Neuron (in vitro differentiated cells): ENCODE data around the gene MTHFS.
"Not testable (repeated sequence)": the region's sequence is repeated elsewhere in the genome, so short reads cannot be mapped to it uniquely, and the experiment has no call there.

Experiments used
- H2AFZ ChIP-seq: one replicate; pipeline ENCODE4 v1.6.1; 2013; ENCODE audit warnings: low read depth, mild to moderate bottlenecking, inconsistent platforms, low read length, moderate library complexity
- H3K27me3 ChIP-seq: one replicate; pipeline ENCODE4 v1.6.1; 2013; ENCODE audit warnings: low read length; ENCODE audit not compliant: insufficient read depth
- H3K36me3 ChIP-seq: one replicate; pipeline ENCODE4 v1.6.1; 2013; ENCODE audit warnings: low read length; ENCODE audit not compliant: insufficient read depth
- H3K4me1 ChIP-seq: one replicate; pipeline ENCODE4 v1.6.1; 2013; ENCODE audit warnings: low read length; ENCODE audit not compliant: insufficient read depth
- H3K4me3 ChIP-seq: 2 replicates; pipeline ENCODE4 v1.5.1; 2013; ENCODE audit warnings: mild to moderate bottlenecking, low read length, moderate library complexity
- H3K9me3 ChIP-seq: one replicate; pipeline ENCODE4 v1.6.1; 2013; ENCODE audit warnings: low read length

MTHFS gene

DNA sequence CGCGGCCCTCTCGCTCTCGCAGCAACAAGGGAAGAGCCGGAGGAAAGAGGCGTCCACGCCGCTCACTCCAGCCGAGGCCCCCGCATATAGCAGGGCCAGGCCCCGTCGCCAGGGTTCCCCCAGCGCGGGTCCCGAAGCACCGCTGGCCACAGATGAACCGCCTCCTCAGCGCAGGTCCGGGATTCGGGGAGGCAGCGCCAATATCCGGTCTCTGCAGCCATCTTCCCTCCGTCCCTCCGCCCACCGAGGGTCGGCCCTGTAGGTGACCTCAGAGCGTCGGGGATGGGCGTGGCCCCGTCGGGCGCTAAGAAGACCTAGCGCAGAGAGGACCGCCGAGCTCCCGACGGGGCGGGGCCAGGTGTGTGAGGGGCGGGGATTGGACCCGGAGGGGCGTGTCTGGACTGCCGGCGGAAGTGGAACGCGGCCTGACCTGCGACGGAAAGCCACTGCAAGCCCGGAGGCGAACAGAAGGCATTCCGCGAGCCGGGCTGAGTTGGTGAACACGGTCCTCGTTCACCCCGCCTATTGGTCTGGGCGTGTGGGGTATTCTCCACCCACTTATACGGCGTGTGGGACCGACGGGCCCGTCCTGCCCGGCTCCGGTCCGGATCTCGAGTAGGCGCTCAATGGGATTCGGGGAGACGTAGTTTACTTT lies 26.8 kb upstream of the MTHFS start:
- H2AFZ ChIP-seq, result peak overlapping the region; percentile 99
- H3K9me3 ChIP-seq, result peaks cover 21% of the 10 kb centered on the region
- peaks cover 7% of the 10 kb centered on the region for H3K4me1 ChIP-seq
- no peaks in the 10 kb centered on the region for H3K27me3 ChIP-seq
- H3K36me3 ChIP-seq, result peaks cover 10% of the 10 kb centered on the region
- peak overlapping the region; percentile 99 for H3K4me3 ChIP-seq

DNA sequence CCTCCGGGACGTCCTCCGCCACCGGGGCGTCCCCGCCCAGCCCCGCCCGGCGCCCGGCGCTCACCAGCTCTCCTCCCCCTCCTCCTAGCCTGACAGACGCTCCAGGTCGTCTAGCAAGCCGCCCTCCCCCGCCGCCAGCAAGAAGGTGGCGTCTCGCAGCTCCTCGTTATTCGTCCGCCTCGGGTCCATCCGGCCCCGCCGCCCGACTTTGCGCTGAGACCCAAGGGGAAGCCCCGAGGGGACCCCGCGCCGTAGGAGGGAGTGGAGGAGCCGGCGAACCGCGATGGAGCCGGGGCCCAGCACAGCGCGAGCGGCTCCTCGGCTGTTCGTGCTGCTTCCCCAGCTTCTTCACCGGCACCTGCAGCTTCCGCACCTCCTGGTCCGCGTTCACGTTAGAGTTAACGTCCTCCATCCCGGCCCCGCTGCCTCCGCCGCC lies 26.3 kb upstream of the MTHFS start:
- peak overlapping the region; percentile 99 for H2AFZ ChIP-seq

DNA sequence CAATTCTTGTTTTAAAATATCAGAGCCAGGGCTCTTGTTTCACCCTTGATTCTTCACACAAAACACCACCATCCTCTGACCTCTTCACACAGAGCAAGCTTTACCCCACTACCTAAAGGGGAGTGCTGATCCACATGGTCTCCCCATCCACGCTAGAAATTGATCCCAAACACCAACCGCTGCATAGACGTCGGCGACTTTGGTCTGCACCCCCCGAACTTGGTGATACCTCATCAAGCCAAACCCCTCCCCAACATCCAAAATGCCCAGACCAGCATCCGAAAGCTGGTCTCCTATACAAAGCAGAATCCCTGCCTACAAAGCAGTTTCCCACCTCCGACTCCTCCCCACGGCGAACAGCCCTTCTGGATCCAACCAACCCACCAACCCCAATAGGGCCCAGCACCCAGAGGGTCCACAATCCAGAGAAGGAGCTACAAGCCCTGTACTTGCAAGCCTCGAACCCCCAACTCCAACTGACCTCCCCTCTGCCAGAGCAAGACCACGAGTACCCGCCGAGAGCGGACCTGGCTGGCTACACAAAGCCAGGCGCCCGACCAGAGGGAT lies 25.8 kb upstream of the MTHFS start:
- H3K4me3 ChIP-seq, result peak overlapping the region; percentile 99

More for the DNA sequence above, 26.3 kb upstream of the MTHFS start:
- Histone ChIP-seq H3K4me3 (peak overlapping the region; percentile 99), H3K9me3 (peaks cover 21% of the 10 kb centered on the region), H3K27me3 (no peaks in the 10 kb centered on the region), H3K36me3 (peaks cover 10% of the 10 kb centered on the region), H3K4me1 (peaks cover 7% of the 10 kb centered on the region)

DNA sequence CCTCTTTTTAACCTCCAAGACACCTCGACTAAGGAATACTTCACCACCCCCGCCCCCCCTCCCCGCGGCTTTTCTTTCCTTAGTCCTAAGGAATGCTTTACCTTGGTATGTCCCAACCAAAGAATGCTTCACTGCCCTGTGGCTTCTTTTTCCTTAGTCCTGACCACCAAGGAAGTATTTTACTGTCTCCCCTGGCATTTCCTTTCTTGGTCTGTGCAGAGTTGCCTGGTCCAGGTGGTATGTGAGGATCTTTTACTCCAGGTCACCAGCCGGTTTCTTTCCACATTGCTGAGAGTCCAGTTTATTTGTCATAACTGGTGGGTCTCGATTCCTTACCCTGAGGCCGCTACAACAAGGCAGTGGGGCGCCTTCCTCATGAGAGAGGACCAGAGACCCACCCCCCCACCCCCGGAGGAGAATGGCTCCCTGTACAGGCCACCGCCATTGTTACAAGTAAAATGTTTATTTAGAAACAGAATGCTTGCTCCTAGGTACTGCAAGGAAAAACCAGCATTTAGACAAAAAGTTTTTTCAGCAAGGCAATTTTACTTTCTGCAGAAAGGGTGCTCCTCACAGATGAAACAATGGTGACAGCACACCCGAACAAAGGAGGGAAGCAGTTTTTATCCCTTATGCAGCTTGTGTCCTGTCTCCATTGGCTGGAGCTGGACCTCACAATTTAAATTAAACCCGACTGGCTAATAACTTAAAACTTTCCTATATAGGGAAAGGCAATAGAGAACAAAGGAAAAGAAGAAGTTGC lies 23.1 kb upstream of the MTHFS start:
- Histone ChIP-seq H3K4me3 (no peak overlapping the region), H3K4me1 (peaks cover 7% of the 10 kb centered on the region), H3K36me3 (peaks cover 13% of the 10 kb centered on the region), H3K9me3 (peaks cover 35% of the 10 kb centered on the region), H3K27me3 (no peaks in the 10 kb centered on the region), H2AFZ (no peak overlapping the region)

More for the DNA sequence above, 25.8 kb upstream of the MTHFS start:
- Histone ChIP-seq H2AFZ (peak overlapping the region; percentile 99), H3K36me3 (peaks cover 10% of the 10 kb centered on the region), H3K9me3 (peaks cover 25% of the 10 kb centered on the region), H3K4me1 (peaks cover 7% of the 10 kb centered on the region), H3K27me3 (no peaks in the 10 kb centered on the region)

DNA sequence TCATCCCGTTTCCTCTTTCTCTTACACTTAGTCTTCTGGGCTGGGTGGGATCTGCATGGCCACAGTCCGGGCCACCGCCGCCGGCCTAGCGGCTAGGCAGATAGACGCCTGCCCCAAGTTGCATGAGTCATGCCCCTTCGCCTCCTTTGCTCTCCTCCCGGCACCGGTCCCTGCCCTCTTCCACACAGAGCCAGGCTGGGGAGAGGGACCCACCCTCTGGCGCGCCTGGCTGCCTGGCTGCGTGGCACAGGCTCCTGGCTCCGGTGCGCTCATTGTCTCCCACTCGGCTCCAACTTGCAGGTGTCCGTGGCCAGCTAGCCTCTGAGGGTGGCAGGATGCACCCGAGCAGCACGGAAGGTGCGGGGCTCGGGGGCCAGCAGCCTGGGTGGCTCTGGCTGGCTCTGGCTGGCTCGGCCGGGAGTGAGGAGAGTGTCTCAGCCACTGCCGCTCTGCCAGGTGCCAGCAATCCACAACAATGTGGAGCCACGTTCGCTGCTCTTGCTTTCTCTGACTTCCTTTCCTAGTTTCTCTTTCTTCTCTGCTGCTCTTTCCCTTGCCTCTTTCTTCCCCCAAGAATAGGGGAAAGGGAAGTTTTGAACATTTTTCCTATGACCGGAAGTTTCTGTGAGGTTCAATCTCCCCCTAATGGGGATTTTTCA lies 22.4 kb upstream of the MTHFS start:
- H3K9me3 ChIP-seq, result peaks cover 35% of the 10 kb centered on the region
- H3K4me3 ChIP-seq, result no peak overlapping the region
- H3K4me1 ChIP-seq, result peaks cover 7% of the 10 kb centered on the region
- no peaks in the 10 kb centered on the region for H3K27me3 ChIP-seq
- no peak overlapping the region for H2AFZ ChIP-seq
- H3K36me3 ChIP-seq, result peaks cover 13% of the 10 kb centered on the region

DNA sequence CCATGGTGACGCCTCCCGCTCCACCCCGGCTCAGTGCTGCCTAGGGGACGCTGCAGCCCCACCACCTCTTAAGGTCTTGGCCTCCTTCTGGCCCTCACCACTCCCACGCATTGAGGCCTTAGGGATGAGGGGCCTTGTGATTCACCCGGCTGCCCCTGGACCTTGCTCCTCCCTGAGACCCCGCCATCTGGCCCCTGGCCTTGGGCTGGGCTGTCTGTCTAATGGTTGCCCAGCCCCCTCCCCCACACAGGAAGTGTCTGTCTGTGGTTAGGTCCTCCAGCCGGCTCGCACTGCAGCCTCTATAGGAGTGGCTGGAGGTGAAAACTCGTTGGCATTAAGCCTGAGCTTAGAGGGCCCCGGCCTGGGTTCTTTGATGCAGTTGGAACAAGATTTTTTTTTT lies 21.5 kb upstream of the MTHFS start:
- H3K36me3 ChIP-seq, result peaks cover 16% of the 10 kb centered on the region
- peaks cover 38% of the 10 kb centered on the region for H3K9me3 ChIP-seq
- H3K4me3 ChIP-seq, result no peak overlapping the region

DNA sequence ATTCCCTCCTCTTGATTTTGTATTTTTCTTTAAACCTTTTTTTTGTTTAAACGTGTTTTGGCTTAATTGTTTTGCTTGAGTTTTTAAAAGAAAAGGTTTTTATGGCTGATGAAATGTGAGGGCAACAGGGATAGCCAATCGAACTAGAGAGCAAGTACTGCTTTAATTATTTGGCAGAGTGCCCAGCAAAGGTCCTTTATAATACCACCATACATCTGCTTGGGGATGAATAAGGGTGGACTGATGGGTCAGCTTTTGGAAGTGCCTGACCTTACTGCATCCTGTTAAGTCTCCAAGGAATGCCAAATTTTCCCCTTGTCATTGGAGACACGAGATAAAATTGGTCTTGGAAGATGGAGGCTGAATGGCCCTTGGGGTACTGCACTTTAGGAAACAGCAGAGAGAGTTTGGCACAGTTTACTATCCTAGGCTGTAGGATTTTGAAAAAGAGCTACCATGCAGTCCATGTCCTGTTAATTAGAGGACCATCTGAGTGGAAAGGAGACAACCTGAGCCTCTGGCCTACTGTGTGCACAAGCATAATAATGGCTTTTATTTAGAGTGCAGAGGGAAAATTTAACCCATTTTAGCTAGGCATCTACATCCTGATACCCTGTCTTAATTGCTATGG lies 19.8 kb upstream of the MTHFS start:
- Histone ChIP-seq H3K36me3 (peaks cover 18% of the 10 kb centered on the region), H2AFZ (no peak overlapping the region), H3K9me3 (peaks cover 36% of the 10 kb centered on the region), H3K4me1 (no peaks in the 10 kb centered on the region), H3K4me3 (no peak overlapping the region), H3K27me3 (no peaks in the 10 kb centered on the region)

More for the DNA sequence above, 21.5 kb upstream of the MTHFS start:
- Histone ChIP-seq H3K4me1 (peaks cover 7% of the 10 kb centered on the region), H3K27me3 (no peaks in the 10 kb centered on the region), H2AFZ (no peak overlapping the region)

DNA sequence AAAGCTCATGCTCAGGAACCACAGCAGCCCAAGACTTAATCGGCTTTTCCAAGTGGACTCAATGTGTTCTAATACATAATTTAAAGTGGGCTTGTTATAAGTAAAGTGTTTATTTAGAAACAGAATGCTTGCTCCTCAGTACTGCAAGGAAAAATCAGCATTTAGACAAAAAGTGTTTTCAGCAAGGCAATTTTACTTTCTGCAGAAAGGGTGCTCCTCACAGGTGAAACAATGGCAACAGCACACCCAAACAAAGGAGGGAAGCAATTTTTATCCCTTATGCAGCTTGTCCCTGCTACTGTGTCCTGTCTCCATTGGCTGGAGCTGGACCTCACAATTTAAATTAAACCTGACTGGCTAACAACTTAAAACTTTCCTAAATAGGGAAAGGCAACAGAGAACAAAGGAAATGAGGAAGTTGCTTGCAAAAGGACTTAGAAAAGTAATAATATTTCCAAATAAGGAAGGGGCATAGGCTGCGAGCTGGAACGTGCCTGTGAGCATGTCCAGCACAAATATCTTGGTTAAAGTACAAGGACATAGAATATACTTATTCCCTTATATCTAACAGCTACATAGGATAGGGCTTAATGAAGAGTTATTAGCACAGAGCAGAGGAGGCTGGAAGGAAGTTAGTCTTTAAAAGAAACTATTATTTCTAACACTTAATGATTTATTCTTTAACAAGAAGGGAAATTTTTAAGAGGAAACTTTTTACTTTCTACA lies 19.1 kb upstream of the MTHFS start:
- not testable (repeated sequence) for H3K27me3 ChIP-seq, H2AFZ ChIP-seq, H3K4me1 ChIP-seq, H3K4me3 ChIP-seq
- Histone ChIP-seq H3K36me3 (peaks cover 18% of the 10 kb centered on the region), H3K9me3 (peaks cover 32% of the 10 kb centered on the region)

DNA sequence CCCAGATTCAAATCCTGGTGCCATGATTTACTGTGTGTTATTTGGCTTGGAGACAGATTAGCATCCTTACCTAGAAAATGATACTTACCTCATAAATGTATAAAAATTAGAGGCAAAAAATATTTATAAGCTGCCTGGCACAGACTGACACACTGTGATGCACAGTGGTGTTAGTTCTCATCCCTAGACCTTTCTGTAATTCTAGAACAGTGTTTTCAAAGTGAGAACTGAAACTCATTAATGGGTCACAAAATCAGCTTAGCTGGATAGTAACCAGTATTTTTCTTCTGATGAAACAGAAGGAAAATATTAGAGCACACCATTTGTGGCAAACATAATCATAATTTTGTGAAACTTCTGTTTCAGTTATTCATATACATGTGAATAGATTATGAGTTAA lies 17.9 kb upstream of the MTHFS start:
- H3K4me3 ChIP-seq, result no peak overlapping the region
- H3K9me3 ChIP-seq, result peaks cover 26% of the 10 kb centered on the region

DNA sequence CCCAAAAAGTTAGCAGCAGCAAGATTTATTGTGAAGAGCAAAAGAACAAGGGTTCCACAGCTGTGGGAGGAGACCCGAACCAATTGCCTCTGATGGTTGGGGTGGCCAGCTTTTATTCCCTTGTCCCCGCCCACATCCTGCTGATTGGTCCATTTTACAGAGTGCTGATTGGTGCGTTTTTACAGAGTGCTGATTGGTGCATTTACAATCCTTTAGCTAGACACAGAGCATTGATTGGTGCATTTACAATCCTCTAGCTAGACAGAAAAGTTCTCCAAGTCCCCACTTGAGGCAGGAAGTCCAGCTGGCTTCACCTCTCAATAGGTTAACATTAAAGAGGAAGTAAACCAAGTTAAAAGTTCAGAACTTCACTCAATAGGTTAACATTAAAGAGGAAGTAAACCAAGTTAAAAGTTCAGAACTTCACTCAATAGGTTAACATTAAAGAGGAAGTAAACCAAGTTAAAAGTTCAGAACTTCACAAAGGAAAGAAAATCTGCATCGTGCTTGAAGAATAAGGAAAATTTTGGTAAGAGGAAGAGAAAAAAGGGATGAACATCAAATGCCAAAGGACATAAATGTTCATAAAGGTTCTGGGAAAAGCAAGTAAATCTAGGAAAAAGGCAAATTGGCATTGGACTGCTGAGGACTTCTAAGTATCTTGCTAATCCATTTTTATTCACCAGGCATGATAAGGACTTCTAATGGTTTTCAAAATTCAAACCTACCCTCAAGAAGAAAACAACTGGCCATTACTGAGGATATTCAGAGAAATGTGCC lies 12.9 kb upstream of the MTHFS start:
- not testable (repeated sequence) for H2AFZ ChIP-seq, H3K4me3 ChIP-seq, H3K36me3 ChIP-seq, H3K9me3 ChIP-seq, H3K4me1 ChIP-seq, H3K27me3 ChIP-seq

More for the DNA sequence above, 17.9 kb upstream of the MTHFS start:
- Histone ChIP-seq H3K36me3 (peaks cover 11% of the 10 kb centered on the region), H2AFZ (no peak overlapping the region), H3K27me3 (no peaks in the 10 kb centered on the region), H3K4me1 (no peaks in the 10 kb centered on the region)

DNA sequence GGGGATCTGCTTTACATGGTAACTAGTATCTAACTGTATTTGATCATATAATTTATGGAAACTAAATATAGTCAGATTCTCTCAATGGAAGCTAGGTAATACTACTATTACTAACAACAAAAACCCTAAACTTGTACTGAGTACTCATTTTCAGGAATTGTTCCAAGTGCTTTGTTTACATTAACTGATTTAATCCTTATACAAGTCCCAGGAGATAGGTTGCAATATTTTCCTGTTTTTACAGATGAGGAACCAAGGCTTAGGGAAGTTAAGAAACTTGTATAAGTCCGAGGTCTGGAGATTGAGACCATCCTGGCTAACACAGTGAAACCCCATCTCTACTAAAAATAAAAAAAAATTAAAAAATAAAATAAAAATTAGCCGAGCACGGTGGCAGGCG lies 7.5 kb upstream of the MTHFS start:
- H3K36me3 ChIP-seq, result peaks cover 5% of the 10 kb centered on the region
- H3K27me3 ChIP-seq, result no peaks in the 10 kb centered on the region
- H3K4me3 ChIP-seq, result no peak overlapping the region
- H3K9me3 ChIP-seq, result peaks cover 1% of the 10 kb centered on the region
- no peak overlapping the region for H2AFZ ChIP-seq
- H3K4me1 ChIP-seq, result no peaks in the 10 kb centered on the region

DNA sequence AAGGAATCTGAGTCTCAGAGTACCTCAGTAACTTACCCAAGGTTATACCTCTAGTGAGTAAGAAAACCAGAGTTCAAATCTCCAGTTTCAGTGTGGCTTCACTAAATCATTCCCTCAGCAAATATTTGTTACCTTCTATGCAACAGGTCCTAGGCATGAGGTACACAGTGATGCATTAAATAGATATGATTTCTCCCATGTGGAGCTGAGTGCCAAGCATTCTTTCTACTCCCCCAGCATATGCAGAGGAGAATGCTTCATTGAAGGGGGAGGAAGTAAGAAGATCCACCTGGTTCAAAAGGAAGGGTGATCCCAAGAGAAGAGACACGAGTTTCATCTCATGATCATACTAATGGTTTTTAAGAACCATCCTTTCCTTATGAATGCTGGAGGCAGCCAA lies 6.8 kb upstream of the MTHFS start:
- H3K4me3 ChIP-seq, result no peak overlapping the region
- no peaks in the 10 kb centered on the region for H3K27me3 ChIP-seq
- peaks cover 1% of the 10 kb centered on the region for H3K9me3 ChIP-seq
- no peaks in the 10 kb centered on the region for H3K4me1 ChIP-seq
- no peak overlapping the region for H2AFZ ChIP-seq
- peaks cover 5% of the 10 kb centered on the region for H3K36me3 ChIP-seq
